ENCODE measurements around the gene SP1.

GRCh38 chr12:53413485-53414204 is 33.7 kb downstream of the SP1 start:
- TF ChIP-seq CTCF (IDR thresholded peaks at IDR 0.05), result no peak
- no peak for TF ChIP-seq POLR2A (IDR thresholded peaks at IDR 0.05)
- no peak for TF ChIP-seq POLR2AphosphoS5 (IDR thresholded peaks at IDR 0.05)

All from prostate gland (tissue), 2 donors.